Measurements from ENCODE around the gene PARD3.

The PARD3 gene

GRCh38 chr10:34116681-34117271 is 698.3 kb downstream of the PARD3 start:
- Histone ChIP-seq H3K27me3 (ENCODE audit: low read depth, low read length) (no peaks in the 10 kb centered on the region), H3K27ac (ENCODE audit: low read length) (no peak overlapping the region), H3K36me3 (ENCODE audit: control insufficient read depth in 1 of 2, insufficient read depth in 2 of 2, low read length in 2 of 2) (no peaks in the 10 kb centered on the region), H3K4me3 (ENCODE audit: low read depth in 1 of 2, low read length in 2 of 2) (peak overlapping the region in 1 of 2 donors; percentile 1), H3K4me1 (ENCODE audit: control insufficient read depth in 1 of 2, insufficient read depth in 2 of 2, low read length in 2 of 2) (peaks cover 5 to 6% of the 10 kb centered on the region in 2 donors), H3K9me3 (ENCODE audit: control insufficient read depth in 1 of 2, low read length in 2 of 2) (no peaks in the 10 kb centered on the region)

DNA sequence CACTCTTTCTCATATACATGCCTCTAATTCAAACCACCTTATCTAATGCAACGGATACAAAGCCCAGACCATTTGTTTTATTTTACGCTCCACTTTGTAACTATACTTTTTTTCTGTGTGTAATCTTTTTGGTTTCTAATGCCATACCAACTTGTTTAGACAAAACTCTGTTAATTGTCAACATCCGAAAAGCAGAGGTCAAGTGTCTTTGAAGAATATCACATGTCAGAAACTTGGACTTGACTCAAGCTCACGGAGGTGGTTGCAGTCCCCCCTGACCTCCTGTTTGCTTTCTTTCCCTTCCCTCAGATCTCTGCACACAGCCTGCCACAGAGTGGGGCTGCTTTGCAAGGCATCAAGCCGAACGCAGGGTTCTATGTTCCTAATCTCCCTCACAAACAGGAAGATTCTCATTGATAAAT is 698.9 kb downstream of the PARD3 start:
- H3K9me3 ChIP-seq (ENCODE audit: control insufficient read depth in 1 of 2, low read length in 2 of 2) = no peaks in the 10 kb centered on the region
- H3K27me3 ChIP-seq (ENCODE audit: low read depth, low read length) = no peaks in the 10 kb centered on the region
- H3K4me1 ChIP-seq (ENCODE audit: control insufficient read depth in 1 of 2, insufficient read depth in 2 of 2, low read length in 2 of 2) = peaks cover 0 to under 1% of the 10 kb centered on the region in 2 donors
- no peak overlapping the region for H3K27ac ChIP-seq (ENCODE audit: low read length)
- H3K4me3 ChIP-seq (ENCODE audit: low read depth in 1 of 2, low read length in 2 of 2) = peak overlapping the region in 1 of 2 donors; percentile 1
- peaks cover 0 to under 1% of the 10 kb centered on the region in 2 donors for H3K36me3 ChIP-seq (ENCODE audit: control insufficient read depth in 1 of 2, insufficient read depth in 2 of 2, low read length in 2 of 2)

GRCh38 chr10:34114914-34115313 is 700.2 kb downstream of the PARD3 start:
- peaks cover 6 to 12% of the 10 kb centered on the region in 2 donors for H3K36me3 ChIP-seq (ENCODE audit: control insufficient read depth in 1 of 2, insufficient read depth in 2 of 2, low read length in 2 of 2)
- no peaks in the 10 kb centered on the region for H3K4me1 ChIP-seq (ENCODE audit: control insufficient read depth in 1 of 2, insufficient read depth in 2 of 2, low read length in 2 of 2)
- H3K4me3 ChIP-seq (ENCODE audit: low read depth in 1 of 2, low read length in 2 of 2) = no peak overlapping the region
- no peaks in the 10 kb centered on the region for H3K27me3 ChIP-seq (ENCODE audit: low read depth, low read length)
- H3K27ac ChIP-seq (ENCODE audit: low read length) = no peak overlapping the region
- no peaks in the 10 kb centered on the region for H3K9me3 ChIP-seq (ENCODE audit: control insufficient read depth in 1 of 2, low read length in 2 of 2)

GRCh38 chr10:34113504-34114225 is 701.4 kb downstream of the PARD3 start:
- H3K27ac ChIP-seq (ENCODE audit: low read length) = no peak overlapping the region
- peaks cover 6 to 12% of the 10 kb centered on the region in 2 donors for H3K36me3 ChIP-seq (ENCODE audit: control insufficient read depth in 1 of 2, insufficient read depth in 2 of 2, low read length in 2 of 2)

GRCh38 chr10:34112171-34112782 is 702.8 kb downstream of the PARD3 start:
- Histone ChIP-seq H3K4me1 (ENCODE audit: control insufficient read depth in 1 of 2, insufficient read depth in 2 of 2, low read length in 2 of 2) (no peaks in the 10 kb centered on the region), H3K4me3 (ENCODE audit: low read depth in 1 of 2, low read length in 2 of 2) (no peak overlapping the region), H3K9me3 (ENCODE audit: control insufficient read depth in 1 of 2, low read length in 2 of 2) (no peaks in the 10 kb centered on the region), H3K27ac (ENCODE audit: low read length) (no peak overlapping the region), H3K36me3 (ENCODE audit: control insufficient read depth in 1 of 2, insufficient read depth in 2 of 2, low read length in 2 of 2) (peaks cover 6 to 12% of the 10 kb centered on the region in 2 donors), H3K27me3 (ENCODE audit: low read depth, low read length) (no peaks in the 10 kb centered on the region)

More at GRCh38 chr10:34113504-34114225, 701.4 kb downstream of the PARD3 start:
- H3K27me3 ChIP-seq (ENCODE audit: low read depth, low read length) = no peaks in the 10 kb centered on the region
- H3K9me3 ChIP-seq (ENCODE audit: control insufficient read depth in 1 of 2, low read length in 2 of 2) = no peaks in the 10 kb centered on the region
- no peak overlapping the region for H3K4me3 ChIP-seq (ENCODE audit: low read depth in 1 of 2, low read length in 2 of 2)
- H3K4me1 ChIP-seq (ENCODE audit: control insufficient read depth in 1 of 2, insufficient read depth in 2 of 2, low read length in 2 of 2) = no peaks in the 10 kb centered on the region

DNA sequence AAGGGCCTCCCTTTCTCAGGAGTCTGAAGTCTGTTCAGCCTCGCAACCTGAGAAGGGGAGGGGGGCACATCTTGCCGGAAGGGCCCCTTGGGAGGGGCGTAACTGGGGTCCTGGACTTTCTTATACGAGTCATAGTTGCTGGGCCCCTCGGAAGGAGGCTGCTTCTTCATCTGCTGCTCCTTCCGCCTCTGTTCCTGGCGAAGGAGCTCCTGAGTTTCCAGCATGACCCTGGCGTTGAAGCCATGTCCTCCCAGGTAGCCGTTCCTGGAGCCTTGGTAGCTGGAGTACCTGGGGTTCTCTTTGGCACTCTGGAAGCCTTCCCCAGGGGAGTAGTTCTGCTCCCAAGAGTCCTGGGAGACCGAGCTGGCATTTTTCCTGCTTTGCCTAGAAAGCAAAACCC is 703.9 kb downstream of the PARD3 start:
- Histone ChIP-seq H3K4me3 (ENCODE audit: low read depth in 1 of 2, low read length in 2 of 2) (no peak overlapping the region), H3K27me3 (ENCODE audit: low read depth, low read length) (no peaks in the 10 kb centered on the region), H3K9me3 (ENCODE audit: control insufficient read depth in 1 of 2, low read length in 2 of 2) (no peaks in the 10 kb centered on the region), H3K27ac (ENCODE audit: low read length) (no peak overlapping the region), H3K36me3 (ENCODE audit: control insufficient read depth in 1 of 2, insufficient read depth in 2 of 2, low read length in 2 of 2) (peaks cover 6 to 12% of the 10 kb centered on the region in 2 donors), H3K4me1 (ENCODE audit: control insufficient read depth in 1 of 2, insufficient read depth in 2 of 2, low read length in 2 of 2) (no peaks in the 10 kb centered on the region)

DNA sequence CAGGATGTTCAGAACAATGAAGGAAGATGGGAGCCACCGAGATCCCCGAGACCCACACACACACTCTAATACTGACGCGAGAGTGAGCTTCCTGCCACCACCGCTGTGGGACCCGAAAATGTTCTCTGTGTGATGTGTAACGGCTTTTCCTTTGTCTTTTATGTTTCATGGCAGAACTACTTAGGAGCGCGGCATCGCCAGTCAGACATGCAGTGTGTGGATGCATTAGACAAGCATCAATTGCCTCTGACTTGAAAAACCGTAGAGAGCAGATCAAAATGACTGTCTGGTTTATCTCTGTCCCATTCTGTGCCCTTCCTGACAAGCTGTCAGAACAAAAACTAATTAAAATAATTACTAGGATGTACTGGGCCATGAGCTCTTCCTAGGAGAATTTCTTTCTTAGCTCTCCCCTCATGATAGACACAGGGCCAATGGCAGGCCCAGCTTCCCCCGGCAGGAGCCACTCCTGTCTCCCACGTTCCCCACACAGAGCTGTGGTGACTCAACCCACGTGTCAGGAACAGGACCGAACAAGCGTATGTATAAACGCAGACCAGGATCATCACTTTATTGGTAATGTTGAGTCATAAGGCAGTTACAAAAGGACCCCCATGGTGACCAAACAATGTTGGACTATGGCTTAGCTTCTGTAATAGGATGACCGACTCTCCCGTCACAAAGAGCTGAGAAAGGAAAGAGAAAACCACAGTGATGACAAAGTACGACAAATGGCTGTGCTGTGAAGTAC is 705.0 kb downstream of the PARD3 start:
- H3K4me3 ChIP-seq (ENCODE audit: low read depth in 1 of 2, low read length in 2 of 2) = no peak overlapping the region
- no peaks in the 10 kb centered on the region for H3K9me3 ChIP-seq (ENCODE audit: control insufficient read depth in 1 of 2, low read length in 2 of 2)
- H3K36me3 ChIP-seq (ENCODE audit: control insufficient read depth in 1 of 2, insufficient read depth in 2 of 2, low read length in 2 of 2) = peaks cover 6 to 12% of the 10 kb centered on the region in 2 donors
- no peaks in the 10 kb centered on the region for H3K27me3 ChIP-seq (ENCODE audit: low read depth, low read length)
- no peaks in the 10 kb centered on the region for H3K4me1 ChIP-seq (ENCODE audit: control insufficient read depth in 1 of 2, insufficient read depth in 2 of 2, low read length in 2 of 2)
- H3K27ac ChIP-seq (ENCODE audit: low read length) = no peak overlapping the region

GRCh38 chr10:34109495-34109894 is 705.6 kb downstream of the PARD3 start:
- peaks cover 6 to 12% of the 10 kb centered on the region in 2 donors for H3K36me3 ChIP-seq (ENCODE audit: control insufficient read depth in 1 of 2, insufficient read depth in 2 of 2, low read length in 2 of 2)
- H3K27ac ChIP-seq (ENCODE audit: low read length) = no peak overlapping the region
- no peaks in the 10 kb centered on the region for H3K27me3 ChIP-seq (ENCODE audit: low read depth, low read length)
- no peaks in the 10 kb centered on the region for H3K4me1 ChIP-seq (ENCODE audit: control insufficient read depth in 1 of 2, insufficient read depth in 2 of 2, low read length in 2 of 2)
- no peaks in the 10 kb centered on the region for H3K9me3 ChIP-seq (ENCODE audit: control insufficient read depth in 1 of 2, low read length in 2 of 2)
- H3K4me3 ChIP-seq (ENCODE audit: low read depth in 1 of 2, low read length in 2 of 2) = no peak overlapping the region

GRCh38 chr10:34107626-34108516 is 707.2 kb downstream of the PARD3 start:
- Histone ChIP-seq H3K4me1 (ENCODE audit: control insufficient read depth in 1 of 2, insufficient read depth in 2 of 2, low read length in 2 of 2) (no peaks in the 10 kb centered on the region), H3K36me3 (ENCODE audit: control insufficient read depth in 1 of 2, insufficient read depth in 2 of 2, low read length in 2 of 2) (peaks cover 6 to 12% of the 10 kb centered on the region in 2 donors), H3K4me3 (ENCODE audit: low read depth in 1 of 2, low read length in 2 of 2) (no peak overlapping the region), H3K27ac (ENCODE audit: low read length) (no peak overlapping the region), H3K27me3 (ENCODE audit: low read depth, low read length) (no peaks in the 10 kb centered on the region), H3K9me3 (ENCODE audit: control insufficient read depth in 1 of 2, low read length in 2 of 2) (no peaks in the 10 kb centered on the region)

GRCh38 chr10:34106356-34106885 is 708.7 kb downstream of the PARD3 start:
- peaks cover 0 to 6% of the 10 kb centered on the region in 2 donors for H3K4me1 ChIP-seq (ENCODE audit: control insufficient read depth in 1 of 2, insufficient read depth in 2 of 2, low read length in 2 of 2)
- no peaks in the 10 kb centered on the region for H3K9me3 ChIP-seq (ENCODE audit: control insufficient read depth in 1 of 2, low read length in 2 of 2)
- no peak overlapping the region for H3K4me3 ChIP-seq (ENCODE audit: low read depth in 1 of 2, low read length in 2 of 2)
- H3K27me3 ChIP-seq (ENCODE audit: low read depth, low read length) = no peaks in the 10 kb centered on the region
- H3K36me3 ChIP-seq (ENCODE audit: control insufficient read depth in 1 of 2, insufficient read depth in 2 of 2, low read length in 2 of 2) = peaks cover 6 to 12% of the 10 kb centered on the region in 2 donors
- no peak overlapping the region for H3K27ac ChIP-seq (ENCODE audit: low read length)

Measured in muscle layer of duodenum (tissue), 2 donors.